Measurements from ENCODE around the gene KRT6A. TPM values are rescaled to one million over a fixed set of nuclear protein-coding genes. Genes with fewer than 3 reads are reported as not detected.

KRT6A gene
- total and polyA plus RNA-seq, 2 donors (not counting 1 experiment from before 2014, with no cell fraction given): not detected

GRCh38 chr12:52440821-52441319 is 52.2 kb downstream of the KRT6A start:
- H3K9ac ChIP-seq (ENCODE audit: low read length): no peak overlapping the region
- H3K27me3 ChIP-seq (replicated peaks in 1 of 4; ENCODE audit: control extremely low read depth in 1 of 4, control insufficient read depth in 3 of 4, insufficient read depth in 4 of 4, low read length in 3 of 4): peaks cover 0 to 3% (median 0%) of the 10 kb centered on the region in 4 experiments
- H3K79me2 ChIP-seq (ENCODE audit: control insufficient read depth, insufficient read depth, low read length): no peaks in the 10 kb centered on the region
- CTCF ChIA-PET: no interaction called here
- H3K27ac Mint-ChIP-seq: no peak overlapping the region
- H3K4me3 Mint-ChIP-seq: no peak overlapping the region
- no peaks in the 10 kb centered on the region for H3K4me1 ChIP-seq (ENCODE audit: control insufficient read depth in 2 of 2, insufficient read depth in 2 of 2, low read length in 2 of 2)
- ATAC-seq (ENCODE audit: low read depth) (no peak), DNase-seq (no peak)
- H2AFZ ChIP-seq (ENCODE audit: insufficient read depth, low read depth, low read length, poor library complexity, severe bottlenecking): no peak overlapping the region
- no peaks in the 10 kb centered on the region for H4K20me1 ChIP-seq (ENCODE audit: control insufficient read depth, insufficient read depth, low read length, poor library complexity, severe bottlenecking)
- POLR2A ChIA-PET: no interaction called here
- 98% methylated on average over 5 of the region's 5 CpGs for WGBS (ENCODE audit: insufficient coverage)
- no peaks in the 10 kb centered on the region for H3K36me3 ChIP-seq (replicated peaks in 1 of 2; ENCODE audit: control extremely low read depth in 1 of 2, control insufficient read depth in 1 of 2, extremely low read depth in 1 of 2, insufficient read depth in 2 of 2, low read length in 1 of 2)
- H3K27me3 Mint-ChIP-seq: peaks cover 32% of the 10 kb centered on the region
- TF ChIP-seq, protein P1, sequence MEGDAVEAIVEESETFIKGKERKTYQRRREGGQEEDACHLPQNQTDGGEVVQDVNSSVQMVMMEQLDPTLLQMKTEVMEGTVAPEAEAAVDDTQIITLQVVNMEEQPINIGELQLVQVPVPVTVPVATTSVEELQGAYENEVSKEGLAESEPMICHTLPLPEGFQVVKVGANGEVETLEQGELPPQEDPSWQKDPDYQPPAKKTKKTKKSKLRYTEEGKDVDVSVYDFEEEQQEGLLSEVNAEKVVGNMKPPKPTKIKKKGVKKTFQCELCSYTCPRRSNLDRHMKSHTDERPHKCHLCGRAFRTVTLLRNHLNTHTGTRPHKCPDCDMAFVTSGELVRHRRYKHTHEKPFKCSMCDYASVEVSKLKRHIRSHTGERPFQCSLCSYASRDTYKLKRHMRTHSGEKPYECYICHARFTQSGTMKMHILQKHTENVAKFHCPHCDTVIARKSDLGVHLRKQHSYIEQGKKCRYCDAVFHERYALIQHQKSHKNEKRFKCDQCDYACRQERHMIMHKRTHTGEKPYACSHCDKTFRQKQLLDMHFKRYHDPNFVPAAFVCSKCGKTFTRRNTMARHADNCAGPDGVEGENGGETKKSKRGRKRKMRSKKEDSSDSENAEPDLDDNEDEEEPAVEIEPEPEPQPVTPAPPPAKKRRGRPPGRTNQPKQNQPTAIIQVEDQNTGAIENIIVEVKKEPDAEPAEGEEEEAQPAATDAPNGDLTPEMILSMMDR (IDR thresholded peaks at IDR 0.05): no peak
- TF ChIP-seq EZH2 (IDR thresholded peaks at IDR 0.05; ENCODE audit: borderline replicate concordance, insufficient read depth, low read depth, low read length, poor library complexity, severe bottlenecking): no peak
- no peak overlapping the region for H3K4me2 ChIP-seq (replicated peaks; ENCODE audit: low read depth, low read length, poor library complexity, severe bottlenecking)
- H3K4me1 Mint-ChIP-seq: no peaks in the 10 kb centered on the region
- no peak overlapping the region for H3K4me3 ChIP-seq (ENCODE audit: control extremely low read depth in 1 of 5, extremely low read depth in 1 of 5, insufficient read depth in 1 of 5, low read depth in 2 of 5, low read length in 4 of 5)
- no peak overlapping the region for H3K27ac ChIP-seq (ENCODE audit: low read length in 2 of 2)
- intact Hi-C loops (cut with micrococcal nuclease): no loop called here
- H3K9me3 ChIP-seq (ENCODE audit: control extremely low read depth in 1 of 3, control insufficient read depth in 2 of 3, insufficient read depth in 1 of 3, low read length in 2 of 3): no peaks in the 10 kb centered on the region
- H3K9me3 Mint-ChIP-seq (ENCODE audit: insufficient read depth): peaks cover 2% of the 10 kb centered on the region

- peaks cover 0 to 3% (median 0%) of the 10 kb centered on the region in 4 experiments for H3K27me3 ChIP-seq (replicated peaks in 1 of 4; ENCODE audit: control extremely low read depth in 1 of 4, control insufficient read depth in 3 of 4, insufficient read depth in 4 of 4, low read length in 3 of 4)
- Mint-ChIP-seq H3K27ac (no peak overlapping the region), H3K4me1 (no peaks in the 10 kb centered on the region), H3K4me3 (no peak overlapping the region), H3K9me3 (ENCODE audit: insufficient read depth) (peaks cover 2% of the 10 kb centered on the region), H3K27me3 (peaks cover 37% of the 10 kb centered on the region)
- no peaks in the 10 kb centered on the region for H3K4me1 ChIP-seq (ENCODE audit: control insufficient read depth in 2 of 2, insufficient read depth in 2 of 2, low read length in 2 of 2)
- DNase-seq (no peak), ATAC-seq (ENCODE audit: low read depth) (no peak)
- no peak overlapping the region for H2AFZ ChIP-seq (ENCODE audit: insufficient read depth, low read depth, low read length, poor library complexity, severe bottlenecking)
- no peaks in the 10 kb centered on the region for H4K20me1 ChIP-seq (ENCODE audit: control insufficient read depth, insufficient read depth, low read length, poor library complexity, severe bottlenecking)
- ChIA-PET POLR2A (no interaction called here), CTCF (no interaction called here)
- intact Hi-C loops (cut with micrococcal nuclease): no loop called here
- no peak overlapping the region for H3K27ac ChIP-seq (ENCODE audit: low read length in 2 of 2)
- no peaks in the 10 kb centered on the region for H3K36me3 ChIP-seq (replicated peaks in 1 of 2; ENCODE audit: control extremely low read depth in 1 of 2, control insufficient read depth in 1 of 2, extremely low read depth in 1 of 2, insufficient read depth in 2 of 2, low read length in 1 of 2)
- H3K9me3 ChIP-seq (ENCODE audit: control extremely low read depth in 1 of 3, control insufficient read depth in 2 of 3, insufficient read depth in 1 of 3, low read length in 2 of 3): no peaks in the 10 kb centered on the region
- TF ChIP-seq, protein P1 (IDR thresholded peaks at IDR 0.05): no peak
- TF ChIP-seq EZH2 (IDR thresholded peaks at IDR 0.05; ENCODE audit: borderline replicate concordance, insufficient read depth, low read depth, low read length, poor library complexity, severe bottlenecking): no peak
- no peak overlapping the region for H3K9ac ChIP-seq (ENCODE audit: low read length)
- H3K4me3 ChIP-seq (ENCODE audit: control extremely low read depth in 1 of 5, extremely low read depth in 1 of 5, insufficient read depth in 1 of 5, low read depth in 2 of 5, low read length in 4 of 5): no peak overlapping the region
- H3K79me2 ChIP-seq (ENCODE audit: control insufficient read depth, insufficient read depth, low read length): no peaks in the 10 kb centered on the region
- WGBS (ENCODE audit: insufficient coverage): 71% methylated on average over 2 of the region's 2 CpGs
- no peak overlapping the region for H3K4me2 ChIP-seq (replicated peaks; ENCODE audit: low read depth, low read length, poor library complexity, severe bottlenecking)
These were observed 53.2 kb downstream of the KRT6A start for GRCh38 chr12:52439845-52440244.

All from B cell (primary cell).